GM18499 (cell line): ENCODE results near the gene PTPN1.
"Not testable (repeated sequence)": the region's sequence is repeated elsewhere in the genome, so short reads cannot be mapped to it uniquely, and the experiment has no call there.

ENCODE experiments used
- ATAC-seq: cut with Tn5 transposase; IDR thresholded peaks from one replicate; pipeline ENCODE4 v1.9.1; 2021; ENCODE audit warnings: moderate number of reproducible peaks; ENCODE audit not compliant: insufficient read depth, unreplicated experiment

PTPN1 gene

GRCh38 chr20:50550531-50550930, 40.3 kb downstream of the PTPN1 start:
- no peak for ATAC-seq

DNA sequence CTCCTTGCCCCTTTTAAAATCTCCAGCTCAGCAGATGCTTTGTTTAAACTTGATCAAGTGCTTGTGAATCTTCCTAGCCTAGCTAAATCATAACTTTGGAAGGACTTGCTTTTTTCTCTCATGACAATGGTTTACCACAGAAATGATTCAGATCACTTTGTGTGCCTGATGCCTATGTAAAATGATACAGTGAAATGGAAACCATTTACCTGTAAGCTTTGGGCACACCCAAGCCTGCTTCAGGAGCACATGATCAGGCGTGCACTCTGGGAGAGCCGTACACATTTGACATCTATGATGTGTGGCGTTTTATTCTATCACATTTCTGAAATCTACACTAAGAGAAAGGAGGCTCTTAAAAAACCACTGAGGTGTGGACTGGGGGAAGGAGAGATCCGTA, 41.1 kb downstream of the PTPN1 start:
- no peak for ATAC-seq

DNA sequence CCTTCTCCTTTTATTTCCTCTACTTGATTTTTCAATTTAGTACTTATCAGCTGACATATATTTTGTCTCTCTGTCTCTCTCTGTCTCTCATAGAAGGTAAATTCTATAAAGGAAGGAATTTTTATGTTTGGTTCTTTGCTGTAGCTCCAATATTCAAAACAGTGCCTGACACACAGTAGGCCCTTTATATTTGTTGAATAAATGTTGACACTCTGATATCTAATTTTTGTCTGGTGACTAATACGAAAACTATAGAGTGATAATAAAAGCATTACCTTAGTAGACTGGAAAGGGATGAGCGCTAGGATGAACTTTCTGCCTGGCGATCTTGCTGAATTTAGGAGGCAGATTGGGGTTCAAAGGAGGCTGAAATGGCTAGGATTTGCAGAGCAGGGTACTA, 42.8 kb downstream of the PTPN1 start:
- no peak for ATAC-seq

DNA sequence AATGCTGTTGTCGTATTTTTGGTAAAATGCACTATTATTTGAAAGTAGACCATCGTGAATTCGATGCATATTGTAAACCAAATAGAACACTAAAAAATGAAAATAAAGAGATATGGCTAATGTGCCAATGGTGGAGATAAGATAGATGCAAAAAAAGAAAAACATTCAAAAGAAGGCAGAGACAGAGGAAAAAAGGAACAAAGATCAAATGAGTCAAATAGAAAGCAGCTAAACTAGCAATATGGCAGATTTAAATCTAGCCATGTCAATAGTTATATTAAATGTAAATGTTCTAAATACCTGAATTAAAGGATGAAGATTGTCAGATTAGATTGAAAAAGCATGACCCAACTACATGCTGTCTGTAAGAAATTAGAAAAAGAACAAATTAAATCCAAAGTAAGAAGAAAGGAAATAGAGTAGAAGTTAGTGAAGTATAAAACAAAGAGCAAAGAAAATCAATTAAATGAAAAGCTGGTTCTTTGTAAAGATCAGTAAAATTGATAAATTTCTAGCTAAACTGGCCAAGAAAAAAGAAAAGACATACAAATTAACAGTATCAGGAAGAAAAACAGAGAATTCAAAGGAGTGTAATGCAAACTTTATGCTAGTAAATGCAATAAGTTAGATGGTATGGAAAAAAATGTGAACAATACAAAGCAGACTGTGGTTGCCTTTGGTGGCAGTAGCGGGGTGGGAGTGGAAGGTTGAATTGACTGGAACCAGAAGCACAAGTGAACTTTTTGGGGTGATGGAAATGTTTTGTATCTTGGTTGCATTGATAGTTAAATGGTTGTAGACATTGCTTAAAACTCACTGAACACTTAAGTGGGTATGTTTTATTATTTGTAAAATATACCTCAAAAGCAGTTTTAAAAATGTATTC, 44.8 kb downstream of the PTPN1 start:
- no peak for ATAC-seq

- ATAC-seq, result no peak
These were observed 45.5 kb downstream of the PTPN1 start for GRCh38 chr20:50555662-50556061.

- ATAC-seq, result no peak
These were observed 47.5 kb downstream of the PTPN1 start for GRCh38 chr20:50557549-50558134.

- no peak for ATAC-seq
These were observed 48.3 kb downstream of the PTPN1 start for GRCh38 chr20:50558483-50558925.

- ATAC-seq, result no peak
These were observed 49.0 kb downstream of the PTPN1 start for GRCh38 chr20:50559149-50559548.

- no peak for ATAC-seq
These were observed 49.9 kb downstream of the PTPN1 start for GRCh38 chr20:50559856-50560638.

- ATAC-seq, result no peak
These were observed 50.7 kb downstream of the PTPN1 start for GRCh38 chr20:50560867-50561266.

- ATAC-seq, result no peak
These were observed 51.3 kb downstream of the PTPN1 start for GRCh38 chr20:50561379-50562078.

DNA sequence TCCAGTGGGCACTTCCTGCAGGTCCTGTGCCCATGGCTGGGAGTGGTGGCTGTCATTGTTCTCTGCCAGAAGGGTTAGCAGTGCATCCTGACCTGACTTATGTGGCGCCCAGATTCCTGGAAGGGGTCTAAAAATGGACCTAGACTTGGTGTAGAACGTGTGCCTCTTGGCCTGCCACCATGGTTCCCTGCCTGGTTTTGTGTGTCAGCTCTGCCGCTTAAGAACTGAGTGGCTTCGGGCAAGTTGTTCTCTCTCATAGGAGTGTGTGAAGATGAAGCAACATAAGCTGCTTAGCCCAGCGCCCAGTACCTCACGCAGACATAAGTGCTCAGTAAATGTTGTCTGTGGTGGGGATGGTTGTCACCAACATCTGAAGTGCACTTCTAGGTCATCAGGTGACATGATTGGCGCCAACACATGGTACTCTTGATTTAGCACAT, 52.1 kb downstream of the PTPN1 start:
- ATAC-seq, result no peak

DNA sequence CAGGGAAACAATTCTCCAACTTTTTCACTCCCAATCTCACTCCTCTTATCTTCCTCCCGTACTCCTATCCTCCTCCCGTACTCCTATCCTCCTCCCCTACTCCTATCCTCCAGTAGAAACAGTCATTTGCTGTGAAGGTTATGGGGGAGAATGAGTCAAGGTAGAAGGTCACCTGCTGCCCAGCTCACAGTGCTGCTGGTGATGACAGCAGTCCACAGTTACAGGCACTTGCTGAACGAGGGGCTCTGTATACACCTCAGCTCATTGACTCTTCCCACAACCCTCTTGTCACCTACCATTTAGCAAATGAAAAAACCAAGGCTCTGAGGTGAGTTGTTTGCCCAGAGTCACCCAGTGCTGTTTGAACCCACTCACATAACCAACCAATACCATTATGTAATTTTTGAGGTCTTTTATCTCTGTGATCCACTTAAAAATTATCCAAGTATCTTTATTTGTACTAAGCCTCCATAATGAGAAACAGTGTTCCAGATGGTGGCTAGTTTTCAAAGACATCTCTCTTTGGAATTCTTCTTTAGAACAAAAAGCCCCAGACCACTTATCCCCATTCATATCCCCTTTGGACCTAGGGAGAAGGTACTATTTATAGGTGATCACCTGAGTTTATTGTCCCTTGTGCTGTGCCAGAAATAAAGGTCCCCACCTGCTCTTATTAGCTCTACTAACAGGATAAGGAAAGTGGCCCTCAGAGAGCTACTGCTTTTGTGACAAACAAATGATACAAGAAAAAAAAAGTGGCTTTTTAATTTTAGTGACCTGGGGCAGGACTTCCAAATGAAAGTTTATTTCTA, 53.2 kb downstream of the PTPN1 start:
- no peak for ATAC-seq

GRCh38 chr20:50565383-50565782, 55.2 kb downstream of the PTPN1 start:
- ATAC-seq, result no peak

- no peak for ATAC-seq
These were observed 55.7 kb downstream of the PTPN1 start for GRCh38 chr20:50565871-50566270.

DNA sequence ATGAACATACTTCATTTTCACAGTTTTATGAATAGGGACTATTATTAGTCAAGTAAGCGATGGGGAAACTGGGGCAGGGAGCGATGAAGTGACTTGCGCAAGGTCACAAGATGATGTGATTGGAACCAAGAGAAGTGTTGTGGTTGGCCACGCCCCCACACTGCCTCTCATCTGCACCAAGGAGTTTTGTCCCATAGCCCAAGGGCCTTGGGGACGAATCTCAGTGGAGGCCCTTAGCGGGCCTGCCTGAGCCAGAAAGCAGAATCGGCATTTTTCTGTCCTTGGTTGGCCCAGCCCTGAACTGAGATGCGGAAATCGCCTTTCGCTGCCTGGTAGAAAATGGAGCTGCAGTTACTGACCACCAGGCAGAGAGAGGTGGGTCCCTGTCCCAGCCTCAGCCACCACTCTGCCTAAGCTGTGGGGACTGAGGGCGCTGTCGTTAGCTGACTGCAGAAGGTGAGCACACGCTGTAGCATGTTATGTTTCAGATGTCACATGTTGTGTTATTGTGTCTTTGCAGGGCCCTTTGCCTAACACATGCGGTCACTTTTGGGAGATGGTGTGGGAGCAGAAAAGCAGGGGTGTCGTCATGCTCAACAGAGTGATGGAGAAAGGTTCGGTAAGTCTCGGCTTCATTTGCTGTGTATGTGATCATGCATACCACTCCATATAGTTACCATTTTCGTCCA, 57.8 kb downstream of the PTPN1 start:
- ATAC-seq, result no peak

DNA sequence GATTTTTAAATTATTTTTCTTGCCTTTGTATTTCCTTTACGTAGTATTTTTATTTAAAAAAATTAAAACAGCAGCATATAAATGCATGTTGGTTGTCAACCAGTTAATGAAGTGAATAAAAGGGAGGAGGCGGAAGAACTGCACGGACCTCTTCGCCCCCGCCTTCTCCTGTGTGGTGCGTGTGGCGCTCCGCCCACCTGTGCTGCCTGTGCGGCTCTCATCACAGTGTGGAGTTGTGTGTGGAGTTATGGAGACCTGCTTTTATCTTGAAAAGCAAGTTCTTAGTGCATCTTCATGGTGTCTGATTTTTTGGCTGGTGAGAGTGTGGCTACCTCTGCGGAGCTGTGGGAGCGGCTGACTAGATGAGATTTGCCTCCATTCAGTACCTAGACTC, 58.4 kb downstream of the PTPN1 start:
- no peak for ATAC-seq

DNA sequence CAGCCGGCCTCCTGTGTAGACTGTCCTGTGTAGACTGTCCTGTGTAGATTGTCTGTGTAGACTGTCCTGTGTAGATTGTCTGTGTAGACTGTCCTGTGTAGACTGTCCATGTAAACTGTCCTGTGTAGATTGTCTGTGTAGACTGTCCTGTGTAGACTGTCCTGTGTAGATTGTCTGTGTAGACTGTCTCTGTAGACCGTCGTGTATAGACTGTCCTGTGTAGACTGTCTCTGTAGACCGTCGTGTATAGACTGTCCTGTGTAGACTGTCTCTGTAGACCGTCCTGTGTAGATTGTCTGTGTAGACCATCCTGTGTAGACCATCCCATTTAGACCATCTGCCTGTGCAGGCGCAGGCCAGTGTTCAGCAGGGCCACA, 59.3 kb downstream of the PTPN1 start:
- not testable (repeated sequence) for ATAC-seq
